Stimulated activated CD4-positive, alpha-beta T cell treated with anti-CD3 and anti-CD28 coated beads, TNF-alpha, amount 100 ng/mL, for 24 hours (primary cell): ENCODE data around the gene ARIH2.
"Not testable (repeated sequence)": the region's sequence is repeated elsewhere in the genome, so short reads cannot be mapped to it uniquely, and the experiment has no call there.

Experiments
- DNase-seq, 3 experiments: peaks; one replicate each; pipeline ENCODE4 v3.0.0-alpha.2; 2020; ENCODE audit warnings: low read depth in 3 of 3

The ARIH2 gene

DNA sequence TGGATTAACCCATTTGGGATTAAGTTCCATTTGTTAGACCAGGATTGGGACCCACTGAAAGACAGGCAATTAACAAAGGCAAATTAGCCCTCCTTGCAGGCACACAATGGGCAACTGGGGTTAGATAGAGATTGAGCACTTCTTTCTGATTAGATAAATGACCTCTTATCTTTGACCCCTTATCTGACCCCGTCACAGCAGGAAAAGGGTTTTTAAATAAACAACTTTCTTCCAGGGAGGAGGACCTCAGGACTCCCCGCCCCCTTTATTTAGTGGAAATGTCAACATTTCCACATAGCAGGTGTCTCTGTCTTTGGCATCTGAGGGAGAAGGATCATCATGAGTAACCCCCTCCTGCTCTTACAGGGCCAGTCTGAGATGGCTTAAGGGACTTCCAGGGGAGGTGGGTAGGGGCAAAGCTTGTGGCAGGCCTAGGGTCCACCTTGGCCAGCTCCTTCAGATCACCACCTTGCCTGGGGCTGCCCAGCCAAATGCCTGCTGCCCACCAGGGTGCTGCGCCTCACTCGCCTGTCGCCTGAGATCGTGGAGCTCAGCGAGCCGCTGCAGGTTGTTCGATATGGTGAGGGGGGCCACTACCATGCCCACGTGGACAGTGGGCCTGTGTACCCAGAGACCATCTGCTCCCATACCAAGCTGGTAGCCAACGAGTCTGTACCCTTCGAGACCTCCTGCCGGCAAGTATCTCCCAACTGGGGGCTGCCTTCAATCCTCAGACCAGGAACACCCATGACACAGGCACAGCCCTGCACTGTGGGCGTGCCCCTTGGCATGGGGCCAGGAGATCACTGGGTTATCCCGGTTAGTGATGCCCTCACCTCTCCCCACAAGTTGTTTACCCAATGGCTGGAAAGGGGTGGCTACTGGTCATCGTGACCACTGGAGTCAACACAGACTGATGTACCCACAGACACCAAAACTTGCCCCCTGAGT, 86.0 kb downstream of the ARIH2 start:
- DNase-seq: no peak

DNA sequence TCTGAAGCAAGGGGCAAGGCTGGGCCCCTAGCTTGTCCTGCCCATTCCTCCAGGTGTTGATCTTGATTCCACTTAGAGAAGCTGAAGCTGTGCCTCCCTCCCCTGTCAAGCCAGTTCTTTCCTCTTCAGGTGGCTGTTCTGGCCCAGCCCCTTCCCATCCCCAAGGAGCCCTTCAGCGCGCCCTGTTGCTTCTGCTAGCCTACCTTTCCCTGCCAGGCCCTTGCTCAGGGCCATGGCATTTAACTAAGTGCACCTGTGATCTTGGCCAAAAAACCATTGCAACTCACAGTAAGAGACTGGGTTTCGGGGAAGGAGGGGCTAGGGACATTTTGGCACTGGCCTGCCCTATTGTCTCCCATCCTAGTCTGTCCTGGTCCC, 86.7 kb downstream of the ARIH2 start:
- DNase-seq: no peak

DNA sequence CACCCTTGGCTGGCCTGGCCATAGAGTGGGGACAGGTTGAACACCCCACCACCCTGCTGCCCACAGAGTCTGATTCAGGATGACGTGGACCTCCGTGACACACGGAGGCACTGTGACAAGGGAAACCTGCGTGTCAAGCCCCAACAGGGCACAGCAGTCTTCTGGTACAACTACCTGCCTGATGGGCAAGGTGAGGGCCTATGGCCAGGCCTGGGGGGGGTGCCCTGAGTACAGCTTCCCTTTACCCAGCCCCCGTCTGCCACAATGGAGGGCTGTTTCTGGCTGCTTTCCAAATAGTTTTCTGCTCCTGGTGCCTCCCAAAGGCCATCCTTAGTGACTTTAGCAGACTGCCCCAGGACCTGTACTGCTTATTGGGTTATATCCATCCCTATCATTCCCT, 87.4 kb downstream of the ARIH2 start:
- DNase-seq: no peak

DNA sequence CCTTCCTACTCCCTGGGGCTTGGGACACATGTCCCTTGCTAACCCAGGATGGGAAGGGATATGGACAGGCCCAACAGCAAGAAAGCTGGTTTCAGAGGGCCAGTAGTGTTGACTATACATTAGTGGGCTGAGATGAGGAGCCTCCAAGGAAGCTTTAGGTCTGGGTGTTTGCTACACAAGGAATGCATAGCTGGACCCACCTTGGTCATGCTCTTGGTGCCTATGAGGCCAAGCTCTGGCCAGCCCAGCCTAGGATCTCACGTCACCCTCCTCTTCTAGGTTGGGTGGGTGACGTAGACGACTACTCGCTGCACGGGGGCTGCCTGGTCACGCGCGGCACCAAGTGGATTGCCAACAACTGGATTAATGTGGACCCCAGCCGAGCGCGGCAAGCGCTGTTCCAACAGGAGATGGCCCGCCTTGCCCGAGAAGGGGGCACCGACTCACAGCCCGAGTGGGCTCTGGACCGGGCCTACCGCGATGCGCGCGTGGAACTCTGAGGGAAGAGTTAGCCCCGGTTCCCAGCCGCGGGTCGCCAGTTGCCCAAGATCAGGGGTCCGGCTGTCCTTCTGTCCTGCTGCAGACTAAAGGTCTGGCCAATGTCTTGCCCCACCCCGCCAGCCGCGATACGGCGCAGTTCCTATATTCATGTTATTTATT, 87.9 kb downstream of the ARIH2 start:
- DNase-seq: no peak

DNA sequence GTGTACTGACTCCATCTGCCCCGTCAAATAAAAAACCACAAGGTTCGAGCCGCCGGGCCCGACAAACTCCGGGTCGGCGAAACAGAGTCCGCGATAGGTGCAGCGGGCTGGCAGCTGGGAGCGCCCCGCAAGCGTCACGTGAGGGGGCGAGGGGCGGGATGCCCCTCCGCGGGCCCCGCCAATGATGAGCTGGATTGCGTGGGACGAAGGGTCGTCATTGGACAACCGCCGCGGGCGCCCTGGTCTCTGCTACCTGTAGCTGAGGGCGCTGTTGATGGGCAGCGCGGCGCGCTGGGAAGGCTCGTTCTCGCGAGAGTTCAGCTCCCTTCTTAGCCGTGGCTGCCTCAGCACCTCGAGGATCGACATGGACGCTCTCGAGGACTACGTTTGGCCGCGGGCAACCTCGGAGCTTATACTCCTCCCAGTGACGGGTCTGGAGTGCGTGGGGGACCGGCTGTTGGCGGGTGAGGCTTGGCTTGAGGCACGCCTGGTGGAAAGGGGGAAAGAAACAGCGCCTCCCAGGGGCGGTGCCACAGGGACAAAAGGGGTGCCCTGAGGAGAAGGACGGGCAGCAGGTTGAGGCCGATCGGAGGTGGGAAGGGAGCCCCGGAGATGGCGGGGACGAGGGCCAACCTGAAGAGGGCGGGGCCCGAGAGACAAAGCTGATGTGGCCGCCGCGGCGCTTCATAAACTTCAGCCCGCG, 88.6 kb downstream of the ARIH2 start, which contains the start of gene WDR6:
WDR6 (plus strand) TSS at position 324 of the 703 bp plus-strand sequence; CDS start at position 365, 41 bp downstream.
- peak; percentile 94 to 97 (median 95) for DNase-seq

DNA sequence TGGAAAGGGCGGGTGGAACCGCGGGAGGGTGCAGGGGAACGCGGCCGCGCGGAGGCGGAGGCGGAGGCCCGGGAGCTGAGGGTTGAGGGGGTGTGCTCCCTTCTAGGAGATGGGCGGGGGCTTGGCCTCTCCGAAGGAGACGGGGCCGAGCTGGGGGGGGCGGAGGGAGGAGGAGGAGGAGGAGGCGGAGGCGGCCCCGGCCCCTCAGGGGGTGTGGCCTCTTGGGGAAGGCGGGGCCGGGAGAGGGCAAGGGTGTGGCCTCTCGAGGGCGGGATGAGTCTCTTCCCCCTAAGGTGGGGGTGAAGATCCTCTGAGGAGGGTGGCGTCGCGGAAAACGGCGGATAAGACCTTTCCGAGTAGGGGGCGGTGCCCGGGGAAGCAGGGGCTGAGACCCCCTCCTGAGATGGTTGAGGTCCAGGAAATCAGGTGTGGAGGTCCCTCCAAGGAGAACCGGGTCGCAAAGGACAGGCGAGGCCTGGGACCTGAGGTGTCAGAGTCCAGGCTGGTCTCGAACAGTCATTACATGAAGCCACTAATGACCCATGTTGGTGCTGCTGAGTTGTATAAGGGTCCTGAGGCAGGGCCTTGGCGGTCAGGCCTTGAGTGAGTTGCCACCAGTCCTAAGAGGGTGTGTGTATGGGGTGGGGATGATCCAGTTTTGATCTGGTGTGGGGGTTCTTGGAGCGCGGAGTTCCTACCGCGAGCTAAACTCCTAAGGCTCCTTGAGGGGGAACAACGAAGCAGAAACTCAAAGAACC, 89.3 kb downstream of the ARIH2 start:
- DNase-seq: peak; percentile 65 to 89 (median 79)

DNA sequence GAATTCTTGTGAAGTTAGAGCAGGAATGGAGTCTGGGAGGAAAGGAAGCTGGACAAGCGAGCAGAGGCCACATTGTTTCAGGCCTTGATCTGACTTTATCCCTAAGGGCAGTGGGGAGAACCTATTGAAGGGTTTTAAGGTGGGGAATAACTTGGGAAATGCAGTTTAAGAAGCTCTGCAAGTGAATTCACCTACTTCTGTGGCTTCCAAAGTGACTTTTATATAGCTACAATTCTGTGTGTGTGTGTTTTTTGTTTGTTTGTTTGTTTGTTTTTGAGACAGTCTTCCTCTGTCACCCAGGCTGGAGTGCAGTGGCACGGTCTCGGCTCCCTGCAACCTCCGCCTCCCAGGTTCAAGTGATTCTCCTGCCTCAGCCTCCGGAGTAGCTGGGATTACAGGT, 90.0 kb downstream of the ARIH2 start:
- not testable (repeated sequence) for DNase-seq

DNA sequence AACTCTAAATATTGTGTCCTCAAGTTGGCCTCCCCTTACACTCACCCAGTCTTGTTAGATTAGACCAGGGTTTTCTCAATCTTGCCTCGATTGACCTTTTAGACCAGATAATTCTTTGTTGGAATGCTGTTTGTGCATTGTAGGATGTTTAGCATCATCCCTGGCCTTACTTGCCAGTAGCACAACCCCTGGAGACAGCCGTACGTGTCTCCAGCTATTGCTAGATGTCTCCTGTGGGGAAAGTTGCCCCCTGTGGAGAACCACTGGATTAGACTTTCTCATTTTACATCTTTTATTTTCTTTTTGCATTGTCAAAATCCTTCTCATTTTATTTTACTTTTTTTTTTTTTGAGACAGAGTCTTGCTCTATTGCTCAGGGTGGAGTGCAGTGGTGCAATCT, 90.8 kb downstream of the ARIH2 start:
- no peak for DNase-seq

DNA sequence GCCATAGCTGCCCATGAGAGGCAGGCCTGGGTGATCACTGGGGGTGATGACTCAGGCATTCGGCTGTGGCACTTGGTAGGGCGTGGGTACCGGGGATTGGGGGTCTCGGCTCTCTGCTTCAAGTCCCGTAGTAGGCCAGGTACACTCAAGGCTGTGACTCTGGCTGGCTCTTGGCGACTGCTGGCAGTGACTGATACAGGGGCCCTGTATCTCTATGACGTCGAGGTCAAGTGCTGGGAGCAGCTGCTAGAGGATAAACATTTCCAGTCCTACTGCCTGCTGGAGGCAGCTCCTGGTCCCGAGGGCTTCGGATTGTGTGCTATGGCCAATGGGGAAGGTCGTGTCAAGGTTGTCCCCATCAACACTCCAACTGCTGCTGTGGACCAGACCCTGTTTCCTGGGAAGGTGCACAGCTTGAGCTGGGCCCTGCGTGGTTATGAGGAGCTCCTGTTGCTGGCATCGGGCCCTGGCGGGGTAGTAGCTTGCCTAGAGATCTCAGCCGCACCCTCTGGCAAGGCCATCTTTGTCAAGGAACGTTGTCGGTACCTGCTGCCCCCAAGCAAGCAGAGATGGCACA, 93.9 kb downstream of the ARIH2 start:
- no peak for DNase-seq

DNA sequence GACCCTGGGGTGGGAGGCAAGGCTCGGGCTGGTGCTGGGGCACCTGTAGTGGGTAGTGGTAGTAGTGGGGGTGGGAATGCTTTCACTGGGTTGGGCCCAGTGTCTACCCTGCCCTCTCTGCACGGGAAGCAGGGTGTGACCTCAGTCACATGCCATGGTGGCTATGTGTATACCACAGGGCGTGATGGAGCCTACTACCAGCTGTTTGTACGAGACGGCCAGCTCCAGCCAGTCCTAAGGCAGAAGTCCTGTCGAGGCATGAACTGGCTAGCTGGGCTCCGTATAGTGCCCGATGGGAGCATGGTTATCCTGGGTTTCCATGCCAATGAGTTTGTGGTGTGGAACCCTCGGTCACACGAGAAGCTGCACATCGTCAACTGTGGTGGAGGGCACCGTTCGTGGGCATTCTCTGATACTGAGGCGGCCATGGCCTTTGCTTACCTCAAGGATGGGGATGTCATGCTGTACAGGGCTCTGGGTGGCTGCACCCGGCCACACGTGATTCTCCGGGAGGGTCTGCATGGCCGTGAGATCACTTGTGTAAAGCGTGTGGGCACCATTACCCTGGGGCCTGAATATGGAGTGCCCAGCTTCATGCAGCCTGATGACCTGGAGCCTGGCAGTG, 94.6 kb downstream of the ARIH2 start:
- DNase-seq: no peak

DNA sequence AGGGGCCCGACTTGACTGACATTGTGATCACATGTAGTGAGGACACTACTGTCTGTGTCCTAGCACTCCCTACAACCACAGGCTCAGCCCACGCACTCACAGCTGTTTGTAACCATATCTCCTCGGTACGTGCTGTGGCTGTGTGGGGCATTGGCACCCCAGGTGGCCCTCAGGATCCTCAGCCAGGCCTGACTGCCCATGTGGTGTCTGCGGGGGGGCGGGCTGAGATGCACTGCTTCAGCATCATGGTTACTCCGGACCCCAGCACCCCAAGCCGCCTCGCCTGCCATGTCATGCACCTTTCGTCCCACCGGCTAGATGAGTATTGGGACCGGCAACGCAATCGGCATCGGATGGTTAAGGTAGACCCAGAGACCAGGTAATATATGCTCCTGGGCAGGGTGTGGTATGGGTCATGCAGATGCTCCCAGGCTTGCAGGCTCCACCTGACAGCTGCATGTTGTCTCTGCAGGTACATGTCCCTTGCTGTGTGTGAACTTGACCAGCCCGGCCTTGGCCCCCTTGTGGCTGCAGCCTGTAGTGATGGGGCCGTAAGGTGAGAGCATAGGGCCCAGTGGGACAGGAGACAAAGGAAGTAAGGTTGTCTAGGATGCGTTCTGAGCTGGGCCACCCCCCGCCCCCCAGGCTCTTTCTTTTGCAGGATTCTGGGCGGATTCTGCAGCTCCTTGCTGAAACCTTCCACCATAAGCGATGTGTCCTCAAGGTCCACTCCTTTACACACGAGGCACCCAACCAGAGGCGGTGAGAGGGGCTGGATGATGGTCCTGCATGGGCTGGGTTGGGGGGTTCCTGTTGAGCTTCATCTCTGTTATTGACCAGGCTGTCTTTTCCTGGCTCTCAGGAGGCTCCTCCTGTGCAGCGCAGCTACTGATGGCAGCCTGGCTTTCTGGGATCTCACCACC, 95.4 kb downstream of the ARIH2 start:
- DNase-seq: peak in 1 of 3 experiments; percentile 48

DNA sequence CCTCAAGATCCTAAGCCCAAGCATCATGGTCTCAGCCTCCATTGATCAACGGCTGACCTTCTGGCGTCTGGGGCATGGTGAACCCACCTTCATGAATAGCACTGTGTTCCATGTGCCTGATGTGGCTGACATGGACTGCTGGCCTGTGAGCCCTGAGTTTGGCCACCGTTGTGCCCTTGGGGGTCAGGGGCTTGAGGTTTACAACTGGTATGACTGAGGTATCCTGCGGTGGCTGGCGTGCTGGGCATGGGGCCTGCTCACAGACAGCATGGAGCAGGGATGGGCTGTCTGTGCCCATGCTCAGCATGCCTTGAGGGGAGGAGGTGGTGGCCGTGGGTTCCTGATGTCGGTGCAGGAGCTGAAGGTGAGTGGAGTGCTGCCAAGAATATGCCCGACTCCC, 96.4 kb downstream of the ARIH2 start:
- DNase-seq: no peak

DNA sequence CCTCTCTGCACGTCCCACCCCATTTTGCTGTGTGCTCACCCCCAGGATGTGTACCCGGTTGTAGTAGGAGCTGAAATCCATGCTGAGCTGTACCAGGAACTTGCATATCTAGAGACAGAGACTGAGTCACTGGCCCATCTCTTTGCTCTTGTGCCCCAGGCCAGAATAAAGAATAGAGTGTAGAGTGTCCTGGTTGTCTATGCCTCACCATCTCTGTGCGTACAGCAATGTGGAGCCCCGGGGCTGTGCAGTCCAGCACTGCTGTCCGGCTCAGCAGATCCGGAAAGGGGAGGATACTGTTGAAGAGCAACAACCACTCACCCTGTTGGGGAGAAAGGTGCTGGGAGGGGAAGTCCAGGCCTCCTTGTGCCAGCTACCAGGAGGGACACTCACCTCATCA, 97.1 kb downstream of the ARIH2 start:
- no peak for DNase-seq

DNA sequence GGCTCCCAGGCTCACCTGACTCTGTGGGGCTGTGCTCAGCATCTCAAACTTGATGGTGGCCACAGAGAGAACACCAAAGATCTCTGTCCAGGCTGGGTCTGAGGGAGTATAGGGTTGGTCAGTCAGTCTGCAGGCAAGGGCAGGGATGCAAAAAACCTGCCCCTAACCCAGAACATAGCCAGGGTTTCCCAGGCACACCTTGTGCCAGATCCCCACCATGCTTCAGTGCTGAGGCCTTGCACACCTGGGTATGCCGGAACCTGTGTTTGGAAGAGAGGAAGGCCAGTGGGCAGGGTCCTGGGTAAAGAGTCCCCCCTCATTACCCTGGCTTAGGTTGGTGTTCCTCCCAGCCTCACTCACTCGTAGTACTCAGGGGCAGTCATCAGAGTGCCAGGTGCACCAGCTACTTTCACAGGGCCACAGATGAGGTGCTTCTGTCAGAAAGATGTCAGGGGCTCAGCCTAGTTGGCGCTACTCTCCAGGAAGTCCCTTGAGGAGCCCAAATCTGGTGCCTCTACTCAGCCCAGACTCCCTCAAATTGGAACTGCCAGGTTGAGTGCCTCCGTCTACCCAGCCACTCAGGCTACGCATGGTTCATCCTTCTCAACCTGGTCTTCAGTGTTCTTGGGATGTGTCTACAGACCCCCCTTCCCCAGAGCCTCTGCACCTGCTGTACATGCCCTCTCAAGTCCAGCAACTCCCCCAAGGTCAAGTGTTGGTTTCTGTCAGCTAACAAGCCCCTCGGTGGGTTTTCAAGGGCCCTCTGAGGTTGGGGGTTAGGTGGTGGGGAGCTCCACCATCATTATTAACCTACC, 98.0 kb downstream of the ARIH2 start:
- DNase-seq: no peak

DNA sequence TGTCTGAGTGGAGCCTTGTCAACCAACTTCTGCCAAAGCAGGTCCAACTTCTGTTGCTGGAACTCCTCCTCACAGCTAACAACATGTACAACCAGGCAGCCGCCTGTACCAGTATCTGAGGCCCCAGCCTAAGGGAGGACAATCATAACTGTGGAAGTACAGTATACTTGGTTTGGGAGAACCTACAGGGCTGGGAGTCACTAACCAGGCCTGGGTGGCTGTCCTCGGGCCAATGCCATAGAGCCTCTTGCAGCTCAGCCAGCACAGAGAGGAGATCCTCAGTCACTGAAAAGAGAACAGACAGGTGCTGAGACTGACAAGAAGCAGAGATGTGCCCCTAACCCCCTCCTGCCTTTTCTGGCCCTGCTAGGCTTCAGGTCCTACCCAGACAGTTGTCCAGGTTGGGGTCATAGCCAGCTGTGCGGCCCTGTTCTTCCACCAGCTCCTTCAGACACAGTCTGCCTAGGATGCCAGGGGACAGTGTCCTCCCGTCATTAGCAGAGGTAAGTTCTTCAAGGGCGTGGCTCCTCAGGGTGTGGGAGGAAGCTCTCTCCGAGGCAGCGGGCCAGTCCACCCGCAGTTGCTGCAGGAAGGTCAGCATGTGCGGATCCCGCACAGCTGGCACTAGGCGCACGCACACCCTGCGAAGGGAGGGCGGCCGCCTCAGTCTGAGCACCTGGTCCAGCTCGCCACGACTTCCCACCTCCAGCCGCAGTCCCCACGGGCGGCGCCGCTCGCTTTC, 98.8 kb downstream of the ARIH2 start:
- DNase-seq: no peak

DNA sequence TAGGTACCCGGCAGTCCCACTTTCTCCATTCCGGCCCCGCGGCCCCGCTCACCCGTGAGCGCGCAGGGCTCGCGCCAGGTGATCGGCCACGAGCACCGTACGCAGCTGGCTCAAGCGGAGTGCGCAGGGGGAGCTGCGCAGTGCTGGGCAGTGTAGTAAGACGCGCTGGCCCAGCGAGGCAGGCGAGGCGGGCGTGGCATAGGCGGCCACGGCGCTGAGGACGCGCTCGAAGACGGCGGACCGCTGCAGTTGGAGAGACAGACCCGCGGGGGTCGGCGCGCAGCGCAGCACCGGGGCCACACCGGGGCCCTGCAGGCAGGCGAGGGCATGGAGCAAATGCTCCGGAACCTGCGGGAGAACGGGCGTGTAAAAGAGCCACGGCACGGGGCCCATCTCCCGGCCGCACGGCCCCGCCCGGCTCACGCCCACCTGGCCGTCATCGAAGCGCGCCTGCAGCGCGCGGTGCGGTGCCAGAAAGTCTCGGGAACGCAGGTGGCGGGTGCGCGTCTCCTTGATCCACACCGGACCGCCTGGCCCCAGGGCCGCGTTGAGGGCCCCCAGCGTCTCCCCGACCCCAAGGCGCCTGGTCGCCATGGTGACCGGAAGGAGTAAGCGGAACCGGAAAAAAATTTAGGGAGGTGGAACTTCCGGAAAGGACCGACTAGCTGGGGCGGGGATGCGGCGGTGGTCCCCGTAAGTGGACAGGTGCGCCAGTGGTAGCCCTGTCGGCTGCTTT, 99.5 kb downstream of the ARIH2 start, which contains the start of gene DALRD3:
DALRD3 (minus strand) TSS at position 610 of the 736 bp plus-strand sequence; CDS start at position 594, 16 bp downstream.
- peak in 1 of 3 experiments; percentile 63 for DNase-seq

DNA sequence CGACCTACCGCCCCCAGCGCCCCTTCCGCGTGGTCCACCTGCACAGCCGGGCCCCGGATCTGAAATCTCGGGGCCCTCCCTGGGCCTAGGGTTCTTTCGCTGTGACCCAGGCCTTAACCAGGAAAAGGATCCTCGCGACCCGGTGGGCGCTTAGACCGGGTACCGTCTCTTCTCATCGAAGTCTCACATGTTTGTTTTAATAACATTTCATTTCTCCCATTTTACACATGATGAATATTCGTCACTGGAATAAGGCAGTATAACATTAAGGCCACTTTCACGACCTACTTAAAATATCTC, 100.0 kb downstream of the ARIH2 start:
- DNase-seq: no peak
